HG02970 (cell line): Measurements from ENCODE around the gene PURB.
"Not testable (repeated sequence)": the region's sequence is repeated elsewhere in the genome, so short reads cannot be mapped to it uniquely, and the experiment has no call there.

Experiments used
- ATAC-seq: cut with Tn5 transposase; IDR thresholded peaks from one replicate; pipeline ENCODE4 v1.9.1; 2021; ENCODE audit warnings: mild to moderate bottlenecking, moderate library complexity, moderate number of reproducible peaks; ENCODE audit not compliant: unreplicated experiment, low FRiP score

PURB gene

GRCh38 chr7:44893710-44894234 is 8.4 kb upstream of the PURB start:
- no peak for ATAC-seq

DNA sequence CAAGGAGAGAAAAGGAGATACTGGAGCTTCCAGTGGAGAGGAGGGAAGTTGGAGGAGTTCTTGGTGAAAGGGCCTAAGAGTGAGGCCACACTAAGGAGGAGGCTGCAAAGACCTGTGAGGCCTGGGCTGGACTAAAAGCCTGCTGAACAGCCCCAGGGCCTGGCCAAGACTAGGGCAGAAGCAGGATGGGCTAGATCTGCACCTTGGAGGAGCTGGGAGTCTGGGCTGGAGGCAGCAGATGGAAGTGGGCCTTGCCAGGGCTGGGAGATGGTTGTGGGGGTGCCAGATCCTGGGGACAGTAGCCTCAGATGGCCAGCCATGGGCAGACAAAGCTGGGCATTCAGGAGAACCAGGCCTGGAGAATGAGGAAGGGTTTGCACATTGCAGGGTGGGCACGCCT is 6.5 kb upstream of the PURB start:
- no peak for ATAC-seq

GRCh38 chr7:44891372-44891771 is 6.0 kb upstream of the PURB start:
- ATAC-seq: no peak

DNA sequence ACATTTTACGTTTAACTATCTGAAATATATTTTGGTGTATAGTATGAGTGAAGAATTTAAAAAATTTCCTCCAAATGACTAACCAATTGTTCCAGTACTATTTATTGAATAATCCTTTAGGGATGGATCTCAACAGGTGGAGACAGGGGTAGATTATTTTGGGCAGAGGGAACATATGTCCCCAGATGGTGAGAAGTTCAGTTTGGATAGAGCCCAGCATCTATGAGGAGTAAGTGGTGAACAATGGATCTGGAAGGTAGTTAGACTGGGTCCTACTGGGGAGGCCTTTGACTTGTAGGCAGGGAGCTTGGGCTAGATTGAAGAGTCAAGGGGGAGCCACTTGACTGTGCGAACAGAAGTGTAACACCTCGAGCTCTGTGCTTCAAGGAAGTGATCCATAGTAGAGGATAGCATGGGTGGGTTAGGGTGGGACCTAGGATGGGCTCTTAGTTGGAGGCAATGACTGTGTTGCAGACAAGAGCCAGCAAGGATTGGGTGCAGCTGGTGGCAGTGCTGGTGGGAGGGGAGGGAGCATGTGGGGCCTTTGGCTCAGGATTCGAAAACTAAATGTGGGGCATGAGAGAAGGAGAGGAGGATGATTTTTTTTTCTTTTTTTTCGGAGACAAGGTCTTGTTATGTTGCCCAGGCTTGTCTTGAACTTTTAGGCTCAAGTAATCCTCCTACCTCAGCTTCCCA is 3.9 kb upstream of the PURB start:
- ATAC-seq: no peak

DNA sequence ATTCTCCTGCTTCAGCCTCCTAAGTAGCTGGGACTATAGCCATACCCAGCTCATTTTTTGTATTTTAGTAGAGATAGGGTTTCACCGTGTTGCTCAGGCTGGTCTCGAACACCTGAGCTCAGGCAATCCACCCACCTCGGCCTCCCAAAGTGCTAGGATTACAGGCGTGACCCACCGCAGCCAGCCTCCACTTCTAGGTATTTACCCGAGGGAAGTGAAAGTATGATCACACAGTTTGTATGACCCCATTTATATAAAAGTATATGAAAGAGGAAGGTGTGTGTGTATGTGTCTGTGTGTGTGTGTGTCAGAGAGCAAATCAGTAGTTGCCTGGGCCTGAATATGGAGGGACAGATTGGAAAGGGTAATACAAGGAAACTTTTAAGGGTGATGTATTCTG is 2.0 kb upstream of the PURB start:
- ATAC-seq: no peak

- peak; percentile 21 for ATAC-seq
Measured at GRCh38 chr7:44884621-44885393, 523 bp downstream of the PURB start.

DNA sequence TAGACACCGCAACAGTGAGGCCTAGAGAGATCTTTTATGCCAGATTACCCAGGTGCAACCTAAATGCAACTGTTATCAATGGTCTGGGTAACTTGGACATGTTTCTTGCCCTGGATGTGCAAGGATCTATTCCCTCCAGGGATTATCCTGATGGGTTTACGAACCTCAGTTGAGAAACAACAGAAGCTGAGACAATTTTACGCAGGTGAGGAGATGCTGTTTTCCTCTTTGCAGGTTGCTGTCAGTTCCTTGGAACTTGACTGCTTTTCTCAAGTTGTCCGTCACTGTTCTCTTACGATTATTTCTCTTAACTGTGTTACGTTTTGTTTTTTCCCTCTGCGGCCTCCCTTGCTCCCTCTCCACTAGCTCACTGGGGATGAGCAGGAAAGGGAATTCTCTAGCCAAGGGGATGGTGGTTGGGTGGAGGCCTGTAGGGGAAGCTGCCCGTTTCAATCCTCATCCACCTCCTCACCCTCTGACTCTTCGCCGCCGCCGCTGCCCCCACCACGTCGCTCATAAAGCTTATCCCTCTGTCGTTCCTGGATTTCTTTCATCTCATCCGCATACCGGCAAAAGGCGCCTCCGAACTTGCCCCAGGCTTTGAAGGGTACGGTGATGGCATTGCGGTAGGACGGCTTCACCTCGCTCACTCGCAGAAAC is 1.2 kb downstream of the PURB start:
- no peak for ATAC-seq

GRCh38 chr7:44882899-44883298 is 2.4 kb downstream of the PURB start:
- ATAC-seq: no peak

DNA sequence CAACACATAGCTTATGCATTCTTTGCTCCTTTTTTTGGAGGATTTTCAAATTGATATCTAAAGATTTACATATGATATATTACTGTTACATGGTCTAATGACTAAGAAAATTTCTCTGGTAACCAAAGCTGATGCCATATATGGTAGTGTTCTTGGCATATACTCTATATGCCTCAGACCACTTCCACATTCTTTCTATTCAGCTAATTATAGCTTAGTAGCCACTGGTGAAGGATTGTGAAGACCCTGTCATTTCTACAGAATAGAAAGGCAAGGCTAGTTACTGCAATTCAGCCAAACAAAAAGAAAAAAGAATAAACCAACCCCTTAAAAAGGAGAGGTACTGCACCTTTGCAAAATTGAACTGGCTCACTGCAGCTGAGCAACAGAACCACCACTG is 3.7 kb downstream of the PURB start:
- ATAC-seq: no peak

DNA sequence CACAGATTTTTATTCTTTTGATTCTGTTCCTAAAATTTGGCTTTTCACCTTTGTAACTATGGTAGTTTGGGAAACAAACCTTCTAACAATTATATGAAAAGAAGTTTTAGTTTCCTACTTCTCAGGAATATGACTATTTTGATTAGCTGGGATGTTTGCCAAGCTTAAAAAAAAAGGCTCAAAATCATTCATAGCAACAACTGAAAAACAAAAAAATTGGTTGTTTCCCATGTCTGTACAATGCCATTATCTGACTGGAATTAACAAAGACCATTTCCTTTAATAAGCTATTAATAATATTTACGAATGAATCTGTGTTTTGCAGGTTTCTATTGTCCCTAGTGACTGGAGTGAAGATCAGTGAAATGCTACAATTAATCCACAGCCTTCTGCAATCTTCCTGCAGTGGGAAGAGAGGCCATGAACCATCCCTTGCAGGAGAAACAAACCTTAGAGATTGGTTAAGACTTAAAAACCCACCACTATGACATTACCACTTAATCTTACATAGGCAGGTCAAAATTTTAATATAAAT is 4.2 kb downstream of the PURB start:
- no peak for ATAC-seq

DNA sequence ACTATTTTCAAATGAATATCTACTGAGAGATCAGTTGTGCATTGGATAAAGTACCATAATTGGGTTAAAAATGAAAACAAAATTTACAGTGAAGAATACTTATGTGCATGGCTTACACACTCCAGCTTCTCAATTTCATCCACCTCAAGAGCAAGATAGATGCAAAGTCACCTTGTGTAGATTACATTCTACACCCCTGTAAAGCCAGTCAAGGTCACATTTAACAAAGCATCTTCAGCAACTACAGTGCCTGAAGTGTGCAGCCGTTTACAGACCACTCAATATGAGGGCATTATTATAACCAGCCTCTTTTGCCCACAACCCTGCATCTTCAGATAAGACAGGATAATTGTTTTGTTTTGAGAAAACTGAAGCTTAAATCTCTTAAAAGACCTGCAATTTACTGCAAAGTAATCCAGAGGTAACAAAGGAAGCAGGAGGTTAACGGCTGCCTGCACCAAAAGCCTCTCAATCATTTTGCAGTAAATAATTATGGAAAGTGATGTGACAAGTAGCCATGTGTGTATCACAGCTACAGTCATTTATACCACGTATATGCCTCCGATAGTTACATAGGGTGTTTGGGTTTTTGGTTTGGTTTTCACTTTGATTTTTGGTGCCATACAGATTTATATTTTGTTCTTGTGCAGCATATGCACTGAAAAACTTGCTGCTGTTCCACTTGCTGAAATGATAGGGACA is 4.9 kb downstream of the PURB start:
- ATAC-seq: no peak

GRCh38 chr7:44876393-44876792 is 8.9 kb downstream of the PURB start:
- no peak for ATAC-seq

DNA sequence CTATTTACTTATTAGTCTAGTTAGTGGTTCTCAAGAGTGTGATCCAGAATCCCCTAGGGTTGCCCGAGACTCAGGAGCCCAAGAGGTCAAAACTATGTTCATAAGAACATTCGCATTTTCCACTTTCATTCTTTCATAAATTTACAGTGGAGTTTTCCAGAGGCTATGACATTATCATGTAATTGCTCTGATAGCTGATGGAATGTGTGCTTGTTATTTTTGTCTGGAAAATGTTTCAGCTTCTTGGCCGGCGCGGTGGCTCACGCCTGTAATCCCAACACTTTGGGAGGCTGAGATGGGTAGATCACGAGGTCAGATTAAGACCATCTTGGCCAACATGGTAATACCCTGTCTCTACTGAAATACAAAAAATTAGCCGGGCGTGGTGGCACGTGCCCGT is 10.1 kb downstream of the PURB start:
- ATAC-seq: no peak

DNA sequence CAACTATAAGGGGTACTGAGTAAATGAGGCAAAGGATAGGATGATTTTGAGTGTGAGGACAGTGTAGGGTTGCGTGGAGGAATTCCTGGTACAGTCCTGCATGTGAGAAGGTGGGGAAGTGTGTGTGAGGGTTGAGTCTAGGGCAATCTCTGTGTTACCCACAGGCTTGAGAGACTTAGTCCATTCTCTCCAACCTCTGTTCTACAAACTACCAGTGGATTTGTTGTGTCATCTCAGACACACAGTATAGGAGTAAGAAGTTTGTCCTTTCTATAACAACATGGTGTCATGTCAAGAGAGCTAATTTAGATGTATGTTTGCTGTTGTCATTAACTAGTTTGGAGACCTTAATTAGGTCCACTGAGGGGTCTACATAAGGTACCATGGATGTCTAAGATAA is 12.5 kb downstream of the PURB start:
- ATAC-seq: no peak

GRCh38 chr7:44871918-44872317 is 13.4 kb downstream of the PURB start:
- not testable (repeated sequence) for ATAC-seq

GRCh38 chr7:44870780-44871179 is 14.6 kb downstream of the PURB start:
- not testable (repeated sequence) for ATAC-seq

DNA sequence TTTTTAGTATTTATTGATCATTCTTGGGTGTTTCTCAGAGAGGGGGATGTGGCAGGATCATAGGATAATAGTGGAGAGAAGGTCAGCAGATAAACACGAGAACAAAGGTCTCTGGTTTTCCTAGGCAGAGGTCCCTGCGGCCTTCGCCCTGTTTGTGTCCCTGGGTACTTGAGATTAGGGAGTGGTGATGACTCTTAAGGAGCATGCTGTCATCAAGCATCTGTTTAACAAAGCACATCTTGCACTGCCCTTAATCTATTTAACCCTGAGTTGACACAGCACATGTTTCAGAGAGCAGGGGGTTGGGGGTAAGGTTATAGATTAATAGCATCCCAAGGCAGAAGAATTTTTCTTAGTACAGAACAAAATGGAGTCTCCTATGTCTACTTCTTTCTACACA is 15.0 kb downstream of the PURB start:
- not testable (repeated sequence) for ATAC-seq

- no peak for ATAC-seq
Measured at GRCh38 chr7:44867073-44867995, 18.0 kb downstream of the PURB start.

- ATAC-seq: not testable (repeated sequence)
Measured at GRCh38 chr7:44861949-44862348, 23.4 kb downstream of the PURB start.
